Fibroblast of villous mesenchyme (primary cell): ENCODE measurements around the gene FGF2. TPM values are rescaled to one million over a fixed set of nuclear protein-coding genes. Genes with fewer than 3 reads are reported as not detected.

Source experiments
- DNase-seq: peaks from one replicate; pipeline ENCODE4 v3.0.0-alpha.2; 2010; ENCODE audit warnings: low read depth
- H3K4me3 ChIP-seq: 2 replicates; pipeline ENCODE4 v1.5.1; 2011; ENCODE audit warnings: low read depth, mild to moderate bottlenecking, low read length
- CTCF ChIP-seq: IDR thresholded peaks from 2 replicates; pipeline ENCODE4 v1.5.1; 2012; ENCODE audit warnings: low read depth, mild to moderate bottlenecking, low read length; ENCODE audit not compliant: insufficient read depth
- total RNA-seq: library from RNA; depleted of rRNA; stranded (reverse); fragments of >200 nt; gene quantifications from 2 replicates; pipeline ENCODE4 v1.2.3, GENCODE V29; 2012

Gene FGF2
- total RNA-seq, result 66.0 and 176 TPM in 2 replicates

GRCh38 chr4:122826553-122827257 lies at the start of gene FGF2:
FGF2 (plus strand) TSS chr4:122826831; CDS start chr4:122827175, 344 bp downstream.
- DNase-seq, result peak; percentile 69
- no peak for TF ChIP-seq CTCF
- H3K4me3 ChIP-seq, result peak within 1 kb of the TSS; percentile 75

GRCh38 chr4:122776916-122777315 lies 49.7 kb upstream of the FGF2 start:
- TF ChIP-seq CTCF, result no peak
- no peak for DNase-seq
- H3K4me3 ChIP-seq, result no peak overlapping the region

- TF ChIP-seq CTCF, result no peak
- DNase-seq, result peak; percentile 86
- H3K4me3 ChIP-seq, result no peak overlapping the region
These were observed 48.6 kb upstream of the FGF2 start for GRCh38 chr4:122777846-122778673.

GRCh38 chr4:122781486-122781885 lies 45.1 kb upstream of the FGF2 start:
- H3K4me3 ChIP-seq, result no peak overlapping the region
- TF ChIP-seq CTCF, result no peak
- DNase-seq, result no peak

- DNase-seq, result peak; percentile 55
- H3K4me3 ChIP-seq, result no peak overlapping the region
- no peak for TF ChIP-seq CTCF
These were observed 43.1 kb upstream of the FGF2 start for GRCh38 chr4:122783301-122784215.

GRCh38 chr4:122784261-122784660 lies 42.4 kb upstream of the FGF2 start:
- no peak overlapping the region for H3K4me3 ChIP-seq
- no peak for DNase-seq
- TF ChIP-seq CTCF, result no peak
